Natural killer cell (primary cell): ENCODE data around the gene RIMBP2. TPM values are rescaled to one million over a fixed set of nuclear protein-coding genes. Genes with fewer than 3 reads are reported as not detected.

Experiments used
- ATAC-seq, 3 donors: fragments of 150-1000 bp in 2 of 3; fragments of 200-7000 bp in 1 of 3; cut with Tn5 transposase; 1 replicate in 1 of 3; 2 replicates in 2 of 3; pipeline ENCODE4 v1.10.0; 2021; ENCODE audit warnings: mild to moderate bottlenecking in 2 of 3, moderate library complexity in 2 of 3
- DNase-seq, 2 donors: peaks; one replicate each; pipeline versions ENCODE4 v3.0.0 to v3.0.0-alpha.2; 2013 to 2021; ENCODE audit warnings: mixed read lengths in 1 of 2
- H3K27ac ChIP-seq: one replicate; pipeline ENCODE4 v1.5.1; 2013; ENCODE audit warnings: mild to moderate bottlenecking, low read length
- H3K27me3 ChIP-seq: one replicate; pipeline ENCODE4 v1.6.1; 2013; ENCODE audit warnings: low read length; ENCODE audit not compliant: control insufficient read depth, insufficient read depth
- H3K36me3 ChIP-seq: one replicate; pipeline ENCODE4 v1.6.1; 2013; ENCODE audit warnings: low read length; ENCODE audit not compliant: control insufficient read depth, insufficient read depth
- H3K4me1 ChIP-seq: one replicate; pipeline ENCODE4 v1.6.1; 2013; ENCODE audit warnings: low read length; ENCODE audit not compliant: control insufficient read depth, insufficient read depth
- H3K4me3 ChIP-seq: one replicate; pipeline ENCODE4 v1.5.1; 2013; ENCODE audit warnings: low read length
- H3K9me3 ChIP-seq: one replicate; pipeline ENCODE4 v1.6.1; 2013; ENCODE audit warnings: low read length; ENCODE audit not compliant: control insufficient read depth, insufficient read depth
- H3K27ac Mint-ChIP-seq, 2 donors: one replicate each; pipeline ENCODE4 v1.8.0; 2022; ENCODE audit warnings: mild to moderate bottlenecking in 2 of 2, mixed read lengths in 2 of 2, moderate library complexity in 1 of 2
- H3K27me3 Mint-ChIP-seq, 2 donors: one replicate each; pipeline ENCODE4 v1.8.0; 2022; ENCODE audit warnings: low read depth in 2 of 2, mixed read lengths in 2 of 2
- H3K36me3 Mint-ChIP-seq: one replicate; pipeline ENCODE4 v1.8.0; 2022; ENCODE audit warnings: mixed read lengths
- H3K4me1 Mint-ChIP-seq, 2 donors: one replicate each; pipeline ENCODE4 v1.8.0; 2022; ENCODE audit warnings: mixed read lengths in 2 of 2
- H3K4me3 Mint-ChIP-seq: one replicate; pipeline ENCODE4 v1.8.0; 2022; ENCODE audit warnings: mild to moderate bottlenecking, moderate library complexity, mixed read lengths
- H3K9me3 Mint-ChIP-seq, 2 donors: one replicate each; pipeline ENCODE4 v1.8.0; 2022; ENCODE audit warnings: mixed read lengths in 2 of 2
- CTCF ChIP-seq: fragments of 200-600 bp; IDR thresholded peaks from one replicate; pipeline ENCODE4 v1.8.0; 2022; ENCODE audit warnings: antibody characterized with exemption
- WGBS: methylation state at CpG from one replicate; pipeline ENCODE4 v1.1.7; 2013; ENCODE audit warnings: missing lambda C conversion rate; ENCODE audit not compliant: insufficient coverage; 5-methylcytosine and 5-hydroxymethylcytosine counted together
- intact Hi-C: fragments of 100-400 bp; cut with micrococcal nuclease; formaldehyde crosslinking; loops from one replicate; pipeline ENCODE4 v1.14.2; 2022
- total RNA-seq, 4 donors: library from RNA; stranded (reverse); fragments of 120-200 nt in 1 of 4; gene quantifications; one replicate each; pipeline versions ENCODE4 v1.2.3 to v1.2.4, GENCODE V29; 2013 to 2022

Gene RIMBP2
- total RNA-seq, 3 donors from 2014 or later (not counting 1 experiment from before 2014, with no cell fraction given) = not detected

DNA sequence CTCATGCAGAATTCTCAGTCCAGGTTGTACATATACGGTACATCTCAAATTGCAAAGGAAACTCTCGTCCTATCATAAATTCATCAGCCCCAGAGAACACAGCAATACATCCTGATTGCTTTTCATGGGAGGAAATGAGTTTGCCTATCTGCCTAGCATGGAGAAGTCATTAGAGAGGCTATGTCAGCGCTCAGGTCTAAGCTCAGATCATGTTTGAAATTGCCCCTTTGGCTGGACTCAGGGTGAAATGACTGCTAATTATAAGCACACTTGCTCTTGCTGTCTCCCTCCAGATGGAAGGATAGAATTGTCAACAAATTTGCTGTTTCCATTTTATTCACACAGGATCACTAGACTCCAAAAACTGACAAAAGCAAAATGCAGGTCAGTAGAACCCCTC lies 178.4 kb downstream of the RIMBP2 start:
- no peaks in the 10 kb centered on the region for H3K36me3 Mint-ChIP-seq
- H3K4me1 Mint-ChIP-seq = no peaks in the 10 kb centered on the region
- no peaks in the 10 kb centered on the region for H3K9me3 ChIP-seq
- no peaks in the 10 kb centered on the region for H3K27me3 Mint-ChIP-seq
- no peak overlapping the region for H3K4me3 ChIP-seq
- H3K9me3 Mint-ChIP-seq = peaks cover 2 to 3% of the 10 kb centered on the region in 2 donors
- no peaks in the 10 kb centered on the region for H3K4me1 ChIP-seq
- TF ChIP-seq CTCF = no peak
- H3K27ac Mint-ChIP-seq = no peak overlapping the region
- DNase-seq (no peak), ATAC-seq (no peak)
- H3K4me3 Mint-ChIP-seq = no peak overlapping the region
- H3K27me3 ChIP-seq = no peaks in the 10 kb centered on the region
- 60% methylated on average over 3 of the region's 3 CpGs for WGBS
- no peak overlapping the region for H3K27ac ChIP-seq
- intact Hi-C loops = no loop called here
- H3K36me3 ChIP-seq = no peaks in the 10 kb centered on the region

GRCh38 chr12:130537051-130537450 lies 179.0 kb downstream of the RIMBP2 start:
- H3K27me3 ChIP-seq = no peaks in the 10 kb centered on the region
- DNase-seq (no peak), ATAC-seq (no peak)
- H3K27ac ChIP-seq = no peak overlapping the region
- H3K36me3 ChIP-seq = no peaks in the 10 kb centered on the region
- no peaks in the 10 kb centered on the region for H3K9me3 ChIP-seq
- no peaks in the 10 kb centered on the region for H3K4me1 ChIP-seq
- H3K4me3 ChIP-seq = no peak overlapping the region
- no peaks in the 10 kb centered on the region for H3K4me1 Mint-ChIP-seq
- peaks cover 2 to 3% of the 10 kb centered on the region in 2 donors for H3K9me3 Mint-ChIP-seq
- H3K27ac Mint-ChIP-seq = no peak overlapping the region
- H3K27me3 Mint-ChIP-seq = no peaks in the 10 kb centered on the region
- no peak overlapping the region for H3K4me3 Mint-ChIP-seq
- WGBS = 87% methylated on average over 6 of the region's 6 CpGs
- H3K36me3 Mint-ChIP-seq = no peaks in the 10 kb centered on the region
- TF ChIP-seq CTCF = no peak
- intact Hi-C loops = no loop called here

GRCh38 chr12:130530429-130530828 lies 185.7 kb downstream of the RIMBP2 start:
- Histone ChIP-seq H3K27me3 (no peaks in the 10 kb centered on the region), H3K4me3 (no peak overlapping the region), H3K4me1 (no peaks in the 10 kb centered on the region), H3K9me3 (no peaks in the 10 kb centered on the region), H3K27ac (no peak overlapping the region), H3K36me3 (no peaks in the 10 kb centered on the region)
- no peak overlapping the region for H3K4me3 Mint-ChIP-seq
- H3K36me3 Mint-ChIP-seq = no peaks in the 10 kb centered on the region
- no peak for DNase-seq
- no peak overlapping the region for H3K27ac Mint-ChIP-seq
- intact Hi-C loops = no loop called here
- H3K9me3 Mint-ChIP-seq = peaks cover 0 to 2% of the 10 kb centered on the region in 2 donors
- H3K4me1 Mint-ChIP-seq = no peaks in the 10 kb centered on the region
- no peaks in the 10 kb centered on the region for H3K27me3 Mint-ChIP-seq
- no peak for TF ChIP-seq CTCF
- no peak for ATAC-seq

DNA sequence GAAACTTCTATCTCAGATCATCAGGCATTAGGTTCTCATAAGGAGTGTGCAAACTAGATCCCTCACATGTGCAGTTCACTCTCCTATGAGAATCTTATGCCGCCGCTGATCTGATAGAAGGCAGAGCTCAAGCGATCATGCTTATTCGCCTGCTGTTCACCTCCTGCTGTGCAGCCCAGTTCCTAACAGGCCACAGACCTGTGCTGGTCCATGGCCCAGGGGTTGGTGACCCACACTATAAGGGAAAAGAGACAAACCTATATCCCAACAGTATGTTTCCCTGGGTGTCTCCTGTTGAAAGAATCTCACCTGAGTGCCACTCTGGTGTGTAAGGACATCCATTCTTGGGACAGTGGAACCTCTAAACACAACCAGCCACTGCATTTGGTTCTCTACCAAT lies 186.3 kb downstream of the RIMBP2 start:
- intact Hi-C loops = no loop called here
- Histone ChIP-seq H3K4me3 (no peak overlapping the region), H3K36me3 (no peaks in the 10 kb centered on the region), H3K27me3 (no peaks in the 10 kb centered on the region), H3K9me3 (no peaks in the 10 kb centered on the region), H3K4me1 (no peaks in the 10 kb centered on the region), H3K27ac (no peak overlapping the region)
- Mint-ChIP-seq H3K27ac (no peak overlapping the region), H3K4me1 (no peaks in the 10 kb centered on the region), H3K27me3 (peaks cover 0 to 5% of the 10 kb centered on the region in 2 donors), H3K36me3 (no peaks in the 10 kb centered on the region), H3K9me3 (peaks cover 0 to 2% of the 10 kb centered on the region in 2 donors), H3K4me3 (no peak overlapping the region)
- 85% methylated on average over 4 of the region's 4 CpGs for WGBS
- TF ChIP-seq CTCF = no peak
- DNase-seq = no peak
- ATAC-seq = no peak
